T-helper 1 cell treated with Interleukin-12 subunit alpha and Interleukin-12 subunit beta and Interleukin-4 antibody, amounts not matched to agents 30 ng/mL and 1 ng/mL, for 36 hours (primary cell): ENCODE data around the gene YPEL5. TPM values are rescaled to one million over a fixed set of nuclear protein-coding genes. Genes with fewer than 3 reads are reported as not detected.

ENCODE experiments used
- intact Hi-C: fragments of 100-400 bp; cut with micrococcal nuclease; formaldehyde crosslinking; loops from one replicate; pipeline ENCODE4 v1.15.1; 2024
- total RNA-seq: library from RNA; stranded (reverse); gene quantifications from 2 replicates; pipeline ENCODE4 v1.2.3, GENCODE V29; 2022

Gene YPEL5
- total RNA-seq, 1 donor from 2014 or later, result 38.5 TPM

- intact Hi-C loops, result no loop called here
Measured at GRCh38 chr2:30136764-30137444, 9.9 kb upstream of the YPEL5 start.

GRCh38 chr2:30139131-30139870 is 7.5 kb upstream of the YPEL5 start:
- intact Hi-C loops, result no loop called here

- intact Hi-C loops, result loop anchor here (10.0 kb wide), 1 partner anchor 1126 kb away; no protein-coding TSS in a partner anchor
Measured at GRCh38 chr2:30141136-30141535, 5.7 kb upstream of the YPEL5 start.

- intact Hi-C loops, result loop anchor here (10.0 kb wide), 1 partner anchor 1129 kb away; no protein-coding TSS in a partner anchor
Measured at GRCh38 chr2:30144260-30144659, 2.5 kb upstream of the YPEL5 start.

GRCh38 chr2:30144951-30145350 is 1.9 kb upstream of the YPEL5 start:
- intact Hi-C loops, result loop anchor here (5.0 to 10.0 kb wide), 5 partner anchors 53 to 1753 kb away; partner anchors contain the start of genes EHD3, FOSL2 and PPP1CB

- intact Hi-C loops, result loop anchor here (1.0 to 10.0 kb wide), 21 partner anchors 54 to 1917 kb away; partner anchors contain the start of genes EHD3, FOSL2, LBH and LCLAT1
Measured at GRCh38 chr2:30145826-30146336, 926 bp upstream of the YPEL5 start.

GRCh38 chr2:30147196-30147714 is 448 bp downstream of the YPEL5 start:
- intact Hi-C loops, result loop anchor here (2.0 to 10.0 kb wide), 8 partner anchors 55 to 1755 kb away; partner anchors contain the start of genes EHD3, FOSL2 and PPP1CB

- intact Hi-C loops, result loop anchor here (2.0 to 10.0 kb wide), 8 partner anchors 56 to 1756 kb away; partner anchors contain the start of genes EHD3, FOSL2 and PPP1CB
Measured at GRCh38 chr2:30147715-30148610, 1.2 kb downstream of the YPEL5 start.

GRCh38 chr2:30148850-30149249 is 2.0 kb downstream of the YPEL5 start:
- intact Hi-C loops, result loop anchor here (5.0 to 10.0 kb wide), 5 partner anchors 57 to 1757 kb away; partner anchors contain the start of genes EHD3, FOSL2 and PPP1CB

- intact Hi-C loops, result loop anchor here (5.0 to 10.0 kb wide), 5 partner anchors 57 to 1757 kb away; partner anchors contain the start of genes EHD3, FOSL2 and PPP1CB
Measured at GRCh38 chr2:30149513-30149912, 2.7 kb downstream of the YPEL5 start.

GRCh38 chr2:30149976-30150375 is 3.2 kb downstream of the YPEL5 start:
- intact Hi-C loops, result loop anchor here (1.0 to 10.0 kb wide), 6 partner anchors 12 to 1758 kb away; partner anchors contain the start of genes EHD3, FOSL2 and PPP1CB

- intact Hi-C loops, result loop anchor here (1.0 kb wide), 1 partner anchor 12 kb away; no protein-coding TSS in a partner anchor
Measured at GRCh38 chr2:30150786-30151185, 4.0 kb downstream of the YPEL5 start.

GRCh38 chr2:30152385-30152784 is 5.6 kb downstream of the YPEL5 start:
- intact Hi-C loops, result no loop called here

GRCh38 chr2:30155202-30155601 is 8.4 kb downstream of the YPEL5 start:
- intact Hi-C loops, result no loop called here

GRCh38 chr2:30155889-30156658 is 9.3 kb downstream of the YPEL5 start:
- intact Hi-C loops, result no loop called here

- intact Hi-C loops, result no loop called here
Measured at GRCh38 chr2:30157616-30158015, 10.8 kb downstream of the YPEL5 start.

GRCh38 chr2:30159766-30160165 is 13.0 kb downstream of the YPEL5 start:
- intact Hi-C loops, result loop anchor here (10.0 kb wide), 1 partner anchor 705 kb away; no protein-coding TSS in a partner anchor

- intact Hi-C loops, result loop anchor here (1.0 to 10.0 kb wide), 2 partner anchors 12 to 703 kb away; no protein-coding TSS in a partner anchor
Measured at GRCh38 chr2:30161929-30162706, 15.3 kb downstream of the YPEL5 start.
